ENCODE measurements around the gene CCDC192. TPM values are rescaled to one million over a fixed set of nuclear protein-coding genes. Genes with fewer than 3 reads are reported as not detected.

CCDC192 gene
- total and polyA plus RNA-seq, 10 of the 15 experiments (the other 5 are each of a cell fraction or from before 2014, with no cell fraction given), result 0.20 to 0.79 (median 0.32) TPM; not detected in 4

DNA sequence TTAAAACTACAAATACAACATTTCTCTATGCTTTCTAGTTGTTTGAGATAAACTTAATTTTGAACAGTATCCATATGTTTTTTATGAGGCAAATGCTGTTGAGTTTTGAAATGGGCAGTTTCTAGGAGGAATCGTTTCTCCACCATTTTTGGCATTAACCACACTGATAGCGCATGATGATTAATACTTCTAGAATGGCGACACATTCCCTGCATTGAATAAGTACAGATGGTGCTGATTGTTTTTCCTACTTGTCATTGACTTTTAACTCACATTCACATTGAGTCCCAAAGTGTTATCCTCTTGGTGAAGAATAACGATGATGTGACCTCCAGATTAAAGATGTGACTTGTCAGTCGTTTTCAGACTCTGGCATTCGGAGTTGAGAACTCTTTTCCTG is 6.5 kb upstream of the CCDC192 start:
- H4K20me1 ChIP-seq (ENCODE audit: control insufficient read depth, insufficient read depth), result no peaks in the 10 kb centered on the region
- H3K27me3 ChIP-seq (replicated peaks in 1 of 2; ENCODE audit: control insufficient read depth in 2 of 2, insufficient read depth in 2 of 2, low read length in 1 of 2), result no peaks in the 10 kb centered on the region
- no peak overlapping the region for H3K4me2 ChIP-seq (ENCODE audit: control insufficient read depth, insufficient read depth)
- H3K79me2 ChIP-seq (ENCODE audit: control insufficient read depth, insufficient read depth, low read length), result no peaks in the 10 kb centered on the region
- no peaks in the 10 kb centered on the region for H3K9me3 ChIP-seq (replicated peaks; ENCODE audit: control insufficient read depth, insufficient read depth, low read length)
- TF ChIP-seq SP1 (IDR thresholded peaks at IDR 0.05; ENCODE audit: low read depth, low read length) (no peak), FOXM1 (IDR thresholded peaks at IDR 0.05; ENCODE audit: low read depth, low read length) (no peak), MAX (IDR thresholded peaks at IDR 0.05; ENCODE audit: low read depth, low read length) (no peak), MTA3 (IDR thresholded peaks at IDR 0.05; ENCODE audit: borderline replicate concordance, low read length) (no peak), NBN (IDR thresholded peaks at IDR 0.05) (no peak), SUZ12 (IDR thresholded peaks at IDR 0.05; ENCODE audit: unreplicated experiment) (no peak), NRF1 (conservative IDR thresholded peaks at IDR 0.05; ENCODE audit: low read depth, low read length) (no peak)
- TF ChIP-seq, protein P1, sequence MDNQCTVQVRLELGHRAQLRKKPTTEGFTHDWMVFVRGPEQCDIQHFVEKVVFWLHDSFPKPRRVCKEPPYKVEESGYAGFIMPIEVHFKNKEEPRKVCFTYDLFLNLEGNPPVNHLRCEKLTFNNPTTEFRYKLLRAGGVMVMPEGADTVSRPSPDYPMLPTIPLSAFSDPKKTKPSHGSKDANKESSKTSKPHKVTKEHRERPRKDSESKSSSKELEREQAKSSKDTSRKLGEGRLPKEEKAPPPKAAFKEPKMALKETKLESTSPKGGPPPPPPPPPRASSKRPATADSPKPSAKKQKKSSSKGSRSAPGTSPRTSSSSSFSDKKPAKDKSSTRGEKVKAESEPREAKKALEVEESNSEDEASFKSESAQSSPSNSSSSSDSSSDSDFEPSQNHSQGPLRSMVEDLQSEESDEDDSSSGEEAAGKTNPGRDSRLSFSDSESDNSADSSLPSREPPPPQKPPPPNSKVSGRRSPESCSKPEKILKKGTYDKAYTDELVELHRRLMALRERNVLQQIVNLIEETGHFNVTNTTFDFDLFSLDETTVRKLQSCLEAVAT (IDR thresholded peaks at IDR 0.05), result no peak
- TF ChIP-seq, protein P2, sequence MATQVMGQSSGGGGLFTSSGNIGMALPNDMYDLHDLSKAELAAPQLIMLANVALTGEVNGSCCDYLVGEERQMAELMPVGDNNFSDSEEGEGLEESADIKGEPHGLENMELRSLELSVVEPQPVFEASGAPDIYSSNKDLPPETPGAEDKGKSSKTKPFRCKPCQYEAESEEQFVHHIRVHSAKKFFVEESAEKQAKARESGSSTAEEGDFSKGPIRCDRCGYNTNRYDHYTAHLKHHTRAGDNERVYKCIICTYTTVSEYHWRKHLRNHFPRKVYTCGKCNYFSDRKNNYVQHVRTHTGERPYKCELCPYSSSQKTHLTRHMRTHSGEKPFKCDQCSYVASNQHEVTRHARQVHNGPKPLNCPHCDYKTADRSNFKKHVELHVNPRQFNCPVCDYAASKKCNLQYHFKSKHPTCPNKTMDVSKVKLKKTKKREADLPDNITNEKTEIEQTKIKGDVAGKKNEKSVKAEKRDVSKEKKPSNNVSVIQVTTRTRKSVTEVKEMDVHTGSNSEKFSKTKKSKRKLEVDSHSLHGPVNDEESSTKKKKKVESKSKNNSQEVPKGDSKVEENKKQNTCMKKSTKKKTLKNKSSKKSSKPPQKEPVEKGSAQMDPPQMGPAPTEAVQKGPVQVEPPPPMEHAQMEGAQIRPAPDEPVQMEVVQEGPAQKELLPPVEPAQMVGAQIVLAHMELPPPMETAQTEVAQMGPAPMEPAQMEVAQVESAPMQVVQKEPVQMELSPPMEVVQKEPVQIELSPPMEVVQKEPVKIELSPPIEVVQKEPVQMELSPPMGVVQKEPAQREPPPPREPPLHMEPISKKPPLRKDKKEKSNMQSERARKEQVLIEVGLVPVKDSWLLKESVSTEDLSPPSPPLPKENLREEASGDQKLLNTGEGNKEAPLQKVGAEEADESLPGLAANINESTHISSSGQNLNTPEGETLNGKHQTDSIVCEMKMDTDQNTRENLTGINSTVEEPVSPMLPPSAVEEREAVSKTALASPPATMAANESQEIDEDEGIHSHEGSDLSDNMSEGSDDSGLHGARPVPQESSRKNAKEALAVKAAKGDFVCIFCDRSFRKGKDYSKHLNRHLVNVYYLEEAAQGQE (IDR thresholded peaks at IDR 0.05; ENCODE audit: low read depth, low read length), result no peak
- ATAC-seq (no peak), DNase-seq (ENCODE audit: low read depth, low spot score) (no peak), FAIRE-seq (no peak)
- CTCF ChIA-PET, result no interaction called here
- no peaks in the 10 kb centered on the region for H3K4me1 ChIP-seq (ENCODE audit: control insufficient read depth, insufficient read depth, low read length)
- RAD21 ChIA-PET (ENCODE audit: unreplicated experiment), result no interaction called here
- intact Hi-C loops (cut with micrococcal nuclease; ENCODE audit: unreplicated experiment) (no loop called here), in situ Hi-C loops (cut with MboI) (no loop called here)
- POLR2A ChIA-PET, result no interaction called here
- H3K4me3 ChIP-seq, result no peak overlapping the region
- no peak overlapping the region for H3K9ac ChIP-seq (ENCODE audit: control insufficient read depth, insufficient read depth, low read length)
- H3K36me3 ChIP-seq (ENCODE audit: control insufficient read depth in 2 of 2, insufficient read depth in 2 of 2, low read length in 1 of 2), result no peaks in the 10 kb centered on the region
- SMC1A ChIA-PET (ENCODE audit: uncharacterized antibody, unreplicated experiment), result no interaction called here
- no peak overlapping the region for H2AFZ ChIP-seq (ENCODE audit: control insufficient read depth, low read depth, low read length)
- 47% methylated on average over 6 of the region's 6 CpGs for WGBS (ENCODE audit: insufficient coverage, insufficient replicate concordance, low lambda C conversion rate, missing lambda C conversion rate)
- no TSS peak for BruUV-seq (replicated peaks)
- H3K27ac ChIP-seq (ENCODE audit: control insufficient read depth, insufficient read depth), result no peak overlapping the region

Data from GM12878 (cell line).